HG03159 (cell line): ENCODE results near the gene MYO5B.

Experiments used
- ATAC-seq: cut with Tn5 transposase; IDR thresholded peaks from one replicate; pipeline ENCODE4 v1.9.1; 2021; ENCODE audit warnings: mild to moderate bottlenecking, moderate library complexity; ENCODE audit not compliant: unreplicated experiment

Gene MYO5B

GRCh38 chr18:50189160-50189559 lies 5.8 kb downstream of the MYO5B start:
- ATAC-seq, result no peak

GRCh38 chr18:50188652-50189051 lies 6.3 kb downstream of the MYO5B start:
- no peak for ATAC-seq

GRCh38 chr18:50187659-50188058 lies 7.3 kb downstream of the MYO5B start:
- ATAC-seq, result no peak

GRCh38 chr18:50186385-50186784 lies 8.6 kb downstream of the MYO5B start:
- no peak for ATAC-seq

- ATAC-seq, result no peak
These were observed 11.4 kb downstream of the MYO5B start for GRCh38 chr18:50183556-50183955.

- ATAC-seq, result no peak
These were observed 12.4 kb downstream of the MYO5B start for GRCh38 chr18:50182511-50182910.

- no peak for ATAC-seq
These were observed 13.4 kb downstream of the MYO5B start for GRCh38 chr18:50181590-50181989.

GRCh38 chr18:50179465-50179864 lies 15.5 kb downstream of the MYO5B start:
- ATAC-seq, result no peak

- no peak for ATAC-seq
These were observed 17.5 kb downstream of the MYO5B start for GRCh38 chr18:50177294-50177992.

- ATAC-seq, result no peak
These were observed 22.6 kb downstream of the MYO5B start for GRCh38 chr18:50172367-50172766.

- no peak for ATAC-seq
These were observed 23.5 kb downstream of the MYO5B start for GRCh38 chr18:50171406-50171805.

- ATAC-seq, result no peak
These were observed 24.9 kb downstream of the MYO5B start for GRCh38 chr18:50170004-50170403.

GRCh38 chr18:50169149-50169548 lies 25.8 kb downstream of the MYO5B start:
- ATAC-seq, result no peak

GRCh38 chr18:50167966-50168365 lies 27.0 kb downstream of the MYO5B start:
- no peak for ATAC-seq

- no peak for ATAC-seq
These were observed 28.0 kb downstream of the MYO5B start for GRCh38 chr18:50166901-50167300.

- no peak for ATAC-seq
These were observed 31.4 kb downstream of the MYO5B start for GRCh38 chr18:50163505-50163904.

GRCh38 chr18:50162486-50163304 lies 32.3 kb downstream of the MYO5B start:
- ATAC-seq, result no peak

- ATAC-seq, result no peak
These were observed 33.2 kb downstream of the MYO5B start for GRCh38 chr18:50161597-50162205.

GRCh38 chr18:50159654-50160046 lies 35.3 kb downstream of the MYO5B start:
- no peak for ATAC-seq

- ATAC-seq, result no peak
These were observed 35.9 kb downstream of the MYO5B start for GRCh38 chr18:50158866-50159653.

GRCh38 chr18:50155406-50155805 lies 39.5 kb downstream of the MYO5B start:
- no peak for ATAC-seq
